HEK293 (cell line): ENCODE measurements around the gene PIK3R3.

ENCODE experiments used
- ATF2 ChIP-seq: fragments of 450-650 bp; formaldehyde crosslinking; IDR thresholded peaks from 2 replicates; pipeline ENCODE4 v1.5.1; 2016; ENCODE audit warnings: missing biosample characterization, missing genetic modification characterization, low read depth
- CTCF ChIP-seq: fragments of 450-650 bp; formaldehyde crosslinking; IDR thresholded peaks from 2 replicates; pipeline ENCODE4 v1.5.1; 2016; ENCODE audit warnings: missing biosample characterization, missing genetic modification characterization
- ZNF571 ChIP-seq: fragments of 450-650 bp; formaldehyde crosslinking; IDR thresholded peaks from 2 replicates; pipeline ENCODE4 v1.5.0; 2017; ENCODE audit warnings: missing biosample characterization, missing genetic modification characterization
- ZXDB ChIP-seq: fragments of 450-650 bp; formaldehyde crosslinking; IDR thresholded peaks from 2 replicates; pipeline ENCODE4 v1.5.1; 2016; ENCODE audit warnings: missing biosample characterization, missing genetic modification characterization
- TF ChIP-seq, protein P1 (sequence below): fragments of 450-650 bp; formaldehyde crosslinking; IDR thresholded peaks from 2 replicates; pipeline ENCODE4 v1.5.1; 2016; ENCODE audit warnings: missing biosample characterization, missing genetic modification characterization

DNA sequence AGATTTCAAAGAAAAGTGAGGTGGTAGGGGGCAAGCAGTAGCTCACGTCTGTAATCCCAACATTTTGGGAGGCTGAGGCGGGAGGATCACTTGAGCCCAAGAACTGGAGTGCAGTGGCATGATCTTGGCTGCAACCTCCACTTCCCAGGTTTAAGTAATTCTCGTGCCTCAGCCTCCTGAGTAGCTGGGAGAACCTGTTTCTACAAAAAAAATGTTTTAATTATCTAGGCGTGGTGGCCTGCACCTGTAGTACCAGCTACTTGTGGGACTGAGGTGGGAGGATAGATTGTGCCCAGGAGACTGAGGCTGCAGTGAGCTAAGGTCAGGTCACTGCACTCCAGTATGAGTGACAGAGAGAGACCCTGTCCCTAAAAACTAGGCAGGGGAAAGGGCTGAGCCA, 39.9 kb upstream of the PIK3R3 start:
- TF ChIP-seq CTCF (tag by site-specific recombination) (no peak), ATF2 (tag by site-specific recombination) (no peak), ZNF571 (tag by site-specific recombination) (no peak), ZXDB (no peak)
- TF ChIP-seq, protein P1, sequence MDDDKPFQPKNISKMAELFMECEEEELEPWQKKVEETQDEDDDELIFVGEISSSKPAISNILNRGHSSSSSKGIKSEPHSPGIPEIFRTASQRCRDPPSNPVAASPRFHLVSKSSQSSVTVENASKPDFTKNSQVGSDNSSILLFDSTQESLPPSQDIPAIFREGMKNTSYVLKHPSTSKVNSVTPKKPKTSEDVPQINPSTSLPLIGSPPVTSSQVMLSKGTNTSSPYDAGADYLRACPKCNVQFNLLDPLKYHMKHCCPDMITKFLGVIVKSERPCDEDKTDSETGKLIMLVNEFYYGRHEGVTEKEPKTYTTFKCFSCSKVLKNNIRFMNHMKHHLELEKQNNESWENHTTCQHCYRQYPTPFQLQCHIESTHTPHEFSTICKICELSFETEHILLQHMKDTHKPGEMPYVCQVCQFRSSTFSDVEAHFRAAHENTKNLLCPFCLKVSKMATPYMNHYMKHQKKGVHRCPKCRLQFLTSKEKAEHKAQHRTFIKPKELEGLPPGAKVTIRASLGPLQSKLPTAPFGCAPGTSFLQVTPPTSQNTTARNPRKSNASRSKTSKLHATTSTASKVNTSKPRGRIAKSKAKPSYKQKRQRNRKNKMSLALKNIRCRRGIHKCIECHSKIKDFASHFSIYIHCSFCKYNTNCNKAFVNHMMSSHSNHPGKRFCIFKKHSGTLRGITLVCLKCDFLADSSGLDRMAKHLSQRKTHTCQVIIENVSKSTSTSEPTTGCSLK (tag by site-specific recombination): no peak
